Cardiac fibroblast (primary cell): ENCODE measurements around the gene NCOA6.

Source experiments
- DNase-seq, 2 donors: peaks; one replicate each; pipeline versions ENCODE4 v3.0.0 to v3.0.0-alpha.2; 2010; ENCODE audit warnings: low read depth in 2 of 2
- H3K4me3 ChIP-seq, 2 donors: replicated peaks in 1 of 2; 1 replicate in 1 of 2; 2 replicates in 1 of 2; pipeline ENCODE4 v1.5.1; 2011; ENCODE audit warnings: low read depth in 2 of 2, low read length in 2 of 2, mild to moderate bottlenecking in 2 of 2, moderate library complexity in 1 of 2
- CTCF ChIP-seq: IDR thresholded peaks from one replicate; pipeline ENCODE4 v1.5.1; 2011; ENCODE audit warnings: low read depth, mild to moderate bottlenecking, low read length, inconsistent platforms

Gene NCOA6

GRCh38 chr20:34776177-34776576 is 49.3 kb downstream of the NCOA6 start:
- H3K4me3 ChIP-seq, result no peak overlapping the region
- no peak for TF ChIP-seq CTCF
- no peak for DNase-seq

- TF ChIP-seq CTCF, result no peak
- H3K4me3 ChIP-seq, result no peak overlapping the region
These were observed 50.6 kb downstream of the NCOA6 start for GRCh38 chr20:34774886-34775285.

GRCh38 chr20:34774449-34774848 is 51.0 kb downstream of the NCOA6 start:
- no peak for TF ChIP-seq CTCF
- H3K4me3 ChIP-seq, result no peak overlapping the region
- DNase-seq, result no peak

More at GRCh38 chr20:34774886-34775285, 50.6 kb downstream of the NCOA6 start:
- DNase-seq, result no peak

- no peak for DNase-seq
- no peak for TF ChIP-seq CTCF
- no peak overlapping the region for H3K4me3 ChIP-seq
These were observed 51.7 kb downstream of the NCOA6 start for GRCh38 chr20:34773726-34774125.

GRCh38 chr20:34772437-34772836 is 53.0 kb downstream of the NCOA6 start:
- TF ChIP-seq CTCF, result no peak
- DNase-seq, result no peak
- H3K4me3 ChIP-seq, result no peak overlapping the region

GRCh38 chr20:34771680-34772081 is 53.8 kb downstream of the NCOA6 start:
- peak in 1 of 2 donors; percentile 31 for DNase-seq
- TF ChIP-seq CTCF, result no peak
- H3K4me3 ChIP-seq, result no peak overlapping the region

GRCh38 chr20:34768096-34768495 is 57.4 kb downstream of the NCOA6 start:
- DNase-seq, result peak; percentile 18 to 73

More at GRCh38 chr20:34768096-34768495, 57.4 kb downstream of the NCOA6 start:
- H3K4me3 ChIP-seq, result no peak overlapping the region
- no peak for TF ChIP-seq CTCF
